GM23338 (cell line): ENCODE measurements around the gene CCNI. TPM values are rescaled to one million over a fixed set of nuclear protein-coding genes. Genes with fewer than 3 reads are reported as not detected.
A peak's percentile ranks its signal among the peaks of the same experiment; 100 is the strongest.

Experiments used
- ATAC-seq: fragments of 200-7000 bp; cut with Tn5 transposase; 3 replicates; pipeline ENCODE4 v1.9.1; 2020
- DNase-seq: peaks from one replicate; pipeline ENCODE4 v3.0.0-alpha.2; 2015; ENCODE audit warnings: low spot score
- H2AFZ ChIP-seq: fragments of 200-600 bp; sonication (generic); 2 replicates; pipeline ENCODE4 v1.8.0; 2016; ENCODE audit warnings: antibody characterized with exemption, mild to moderate bottlenecking, moderate library complexity
- H3F3A ChIP-seq: fragments of 200-600 bp; sonication (generic); replicated peaks from 2 replicates; pipeline ENCODE4 v1.8.0; 2017; ENCODE audit warnings: antibody characterized with exemption, mixed run types, low read depth
- H3K27ac ChIP-seq: fragments of 200-600 bp; sonication (generic); 2 replicates; pipeline ENCODE4 v1.6.1; 2016; ENCODE audit warnings: low read depth
- H3K27me3 ChIP-seq: fragments of 200-600 bp; sonication (generic); 2 replicates; pipeline ENCODE4 v1.8.0; 2016; ENCODE audit warnings: mild to moderate bottlenecking, mixed run types, moderate library complexity; ENCODE audit not compliant: insufficient read depth
- H3K36me3 ChIP-seq: fragments of 200-600 bp; sonication (generic); 2 replicates; pipeline ENCODE4 v1.8.0; 2016; ENCODE audit warnings: mild to moderate bottlenecking; ENCODE audit not compliant: insufficient read depth
- H3K4me1 ChIP-seq: fragments of 200-600 bp; sonication (generic); 2 replicates; pipeline ENCODE4 v1.8.0; 2016; ENCODE audit warnings: mild to moderate bottlenecking, moderate library complexity; ENCODE audit not compliant: insufficient read depth
- H3K4me2 ChIP-seq: fragments of 200-600 bp; sonication (generic); 2 replicates; pipeline ENCODE4 v1.7.1; 2017; ENCODE audit warnings: mixed run types
- H3K4me3 ChIP-seq: fragments of 200-600 bp; sonication (generic); 2 replicates; pipeline ENCODE4 v1.6.1; 2016; ENCODE audit warnings: mixed run types
- H3K79me2 ChIP-seq: fragments of 200-600 bp; sonication (generic); replicated peaks from 2 replicates; pipeline ENCODE4 v1.8.0; 2017; ENCODE audit warnings: mild to moderate bottlenecking; ENCODE audit not compliant: insufficient read depth
- H3K9me2 ChIP-seq: fragments of 200-600 bp; sonication (generic); 2 replicates; pipeline ENCODE4 v1.8.0; 2017; ENCODE audit not compliant: insufficient read depth
- H4K20me1 ChIP-seq: fragments of 200-600 bp; sonication (generic); replicated peaks from 2 replicates; pipeline ENCODE4 v1.8.0; 2017; ENCODE audit warnings: mild to moderate bottlenecking; ENCODE audit not compliant: insufficient read depth
- H3K27ac Mint-ChIP-seq: 2 replicates; pipeline ENCODE4 v1.8.0; 2020; ENCODE audit warnings: inconsistent platforms, mild to moderate bottlenecking, moderate library complexity, mixed read lengths
- H3K27me3 Mint-ChIP-seq: 3 replicates; pipeline ENCODE4 v1.8.0; 2022; ENCODE audit warnings: low read depth, mild to moderate bottlenecking, moderate library complexity, mixed read lengths, inconsistent platforms; ENCODE audit not compliant: insufficient read depth, poor library complexity
- H3K36me3 Mint-ChIP-seq: 3 replicates; pipeline ENCODE4 v1.8.0; 2021; ENCODE audit warnings: low read depth, mild to moderate bottlenecking, inconsistent platforms, moderate library complexity, mixed read lengths
- H3K4me1 Mint-ChIP-seq: 3 replicates; pipeline ENCODE4 v1.8.0; 2020; ENCODE audit warnings: mild to moderate bottlenecking, inconsistent platforms, mixed read lengths
- H3K4me3 Mint-ChIP-seq: 3 replicates; pipeline ENCODE4 v1.8.0; 2021; ENCODE audit warnings: moderate library complexity, mild to moderate bottlenecking, inconsistent platforms, mixed read lengths
- H3K9me3 Mint-ChIP-seq: 3 replicates; pipeline ENCODE4 v1.8.0; 2020; ENCODE audit warnings: moderate library complexity, mild to moderate bottlenecking, inconsistent platforms, mixed read lengths
- EZH2 ChIP-seq: fragments of 200-600 bp; sonication (generic); IDR thresholded peaks from one replicate; pipeline ENCODE4 v1.8.0; 2017; ENCODE audit warnings: antibody characterized with exemption, mild to moderate bottlenecking, low read depth; ENCODE audit not compliant: unreplicated experiment
- JUNB ChIP-seq: IDR thresholded peaks from one replicate; pipeline ENCODE4 v1.6.1; 2016; ENCODE audit warnings: antibody characterized with exemption; ENCODE audit not compliant: unreplicated experiment
- NANOG ChIP-seq: IDR thresholded peaks from 2 replicates; pipeline ENCODE4 v1.6.1; 2016; ENCODE audit warnings: antibody characterized with exemption, borderline replicate concordance
- POLR2AphosphoS5 ChIP-seq: IDR thresholded peaks from 2 replicates; pipeline ENCODE4 v1.6.1; 2016; ENCODE audit warnings: antibody characterized with exemption, low read depth
- ZNF114 ChIP-seq: fragments of 250-450 bp; sonication (Bioruptor Pico); IDR thresholded peaks from 2 replicates; pipeline ENCODE4 v1.5.0; 2020; ENCODE audit warnings: mild to moderate bottlenecking, moderate library complexity
- polyA plus RNA-seq: library from polyadenylated mRNA; unstranded; fragments of >200 nt; fragmentation: Nextera tagmentation; extraction: Ambion mirVana; gene quantifications from 2 replicates; pipeline ENCODE4 v1.2.1, GENCODE V29; 2016
- total RNA-seq: library from RNA; depleted of rRNA; stranded (reverse); fragments of >200 nt; shearing (Covaris generic); gene quantifications from 2 replicates; pipeline ENCODE4 v1.2.3, GENCODE V29; 2014
- TF ChIP-seq, protein P1 (sequence below): IDR thresholded peaks from one replicate; pipeline ENCODE4 v1.6.1; 2018; ENCODE audit warnings: antibody characterized with exemption; ENCODE audit not compliant: unreplicated experiment
- TF ChIP-seq, protein P2 (sequence below), 2 experiments: fragments of 200-600 bp in 1 of 2; sonication (generic) in 1 of 2; conservative IDR thresholded peaks; 2 replicates each; pipeline versions ENCODE4 v1.5.1 to v1.6.1; 2016 to 2017; ENCODE audit warnings: antibody characterized with exemption in 2 of 2, low read depth in 2 of 2, mild to moderate bottlenecking in 2 of 2, moderate library complexity in 1 of 2
- TF ChIP-seq, protein P3 (sequence below): fragments of 250-450 bp; sonication (Bioruptor Pico); IDR thresholded peaks from 2 replicates; pipeline ENCODE4 v1.5.0; 2020; ENCODE audit warnings: mild to moderate bottlenecking, moderate library complexity

The CCNI gene
- total and polyA plus RNA-seq, 2 experiments from 2014 or later = 207 to 248 TPM

DNA sequence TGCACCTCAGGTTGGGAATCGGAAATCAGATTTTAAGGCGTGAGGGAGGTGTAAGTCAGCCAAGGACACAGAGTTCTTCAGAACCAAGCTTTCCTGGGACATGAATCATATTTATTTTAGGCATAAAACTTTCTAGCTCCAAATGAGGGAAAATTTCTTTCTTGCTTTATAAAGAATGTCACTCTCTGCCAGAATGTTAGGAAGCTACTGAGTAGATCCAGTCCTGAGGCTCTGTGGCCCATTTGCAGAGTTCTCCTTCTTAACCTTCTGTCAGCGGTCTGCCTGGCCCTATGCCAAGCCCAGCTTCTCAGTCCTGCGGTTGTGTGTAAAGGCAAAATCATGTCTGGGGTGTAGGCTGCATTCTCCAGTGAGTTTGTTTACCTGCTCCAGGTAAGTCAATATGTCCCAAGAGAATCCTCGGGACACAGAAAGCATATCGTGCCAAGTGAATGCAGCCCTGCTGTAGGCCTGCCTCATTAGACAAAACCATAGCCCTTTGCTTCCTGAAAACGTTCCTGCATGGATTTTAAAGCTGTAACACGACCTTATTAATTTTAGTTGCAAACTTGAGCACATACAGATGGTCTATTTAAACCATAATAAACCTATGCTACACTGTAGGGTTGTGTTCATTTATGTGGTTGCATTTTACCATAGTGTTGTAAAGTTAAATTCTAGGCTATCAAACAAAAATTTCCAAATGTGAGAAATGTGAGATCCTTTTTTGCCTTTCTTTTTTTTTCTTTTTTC lies 29.2 kb upstream of the CCNI start (continued):
- TF ChIP-seq, protein P1, sequence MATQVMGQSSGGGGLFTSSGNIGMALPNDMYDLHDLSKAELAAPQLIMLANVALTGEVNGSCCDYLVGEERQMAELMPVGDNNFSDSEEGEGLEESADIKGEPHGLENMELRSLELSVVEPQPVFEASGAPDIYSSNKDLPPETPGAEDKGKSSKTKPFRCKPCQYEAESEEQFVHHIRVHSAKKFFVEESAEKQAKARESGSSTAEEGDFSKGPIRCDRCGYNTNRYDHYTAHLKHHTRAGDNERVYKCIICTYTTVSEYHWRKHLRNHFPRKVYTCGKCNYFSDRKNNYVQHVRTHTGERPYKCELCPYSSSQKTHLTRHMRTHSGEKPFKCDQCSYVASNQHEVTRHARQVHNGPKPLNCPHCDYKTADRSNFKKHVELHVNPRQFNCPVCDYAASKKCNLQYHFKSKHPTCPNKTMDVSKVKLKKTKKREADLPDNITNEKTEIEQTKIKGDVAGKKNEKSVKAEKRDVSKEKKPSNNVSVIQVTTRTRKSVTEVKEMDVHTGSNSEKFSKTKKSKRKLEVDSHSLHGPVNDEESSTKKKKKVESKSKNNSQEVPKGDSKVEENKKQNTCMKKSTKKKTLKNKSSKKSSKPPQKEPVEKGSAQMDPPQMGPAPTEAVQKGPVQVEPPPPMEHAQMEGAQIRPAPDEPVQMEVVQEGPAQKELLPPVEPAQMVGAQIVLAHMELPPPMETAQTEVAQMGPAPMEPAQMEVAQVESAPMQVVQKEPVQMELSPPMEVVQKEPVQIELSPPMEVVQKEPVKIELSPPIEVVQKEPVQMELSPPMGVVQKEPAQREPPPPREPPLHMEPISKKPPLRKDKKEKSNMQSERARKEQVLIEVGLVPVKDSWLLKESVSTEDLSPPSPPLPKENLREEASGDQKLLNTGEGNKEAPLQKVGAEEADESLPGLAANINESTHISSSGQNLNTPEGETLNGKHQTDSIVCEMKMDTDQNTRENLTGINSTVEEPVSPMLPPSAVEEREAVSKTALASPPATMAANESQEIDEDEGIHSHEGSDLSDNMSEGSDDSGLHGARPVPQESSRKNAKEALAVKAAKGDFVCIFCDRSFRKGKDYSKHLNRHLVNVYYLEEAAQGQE = no peak
- no peak for TF ChIP-seq POLR2AphosphoS5
- TF ChIP-seq ZNF114 (CRISPR knock-in tag) = no peak
- TF ChIP-seq EZH2 = no peak
- TF ChIP-seq NANOG = no peak
- TF ChIP-seq, protein P2, sequence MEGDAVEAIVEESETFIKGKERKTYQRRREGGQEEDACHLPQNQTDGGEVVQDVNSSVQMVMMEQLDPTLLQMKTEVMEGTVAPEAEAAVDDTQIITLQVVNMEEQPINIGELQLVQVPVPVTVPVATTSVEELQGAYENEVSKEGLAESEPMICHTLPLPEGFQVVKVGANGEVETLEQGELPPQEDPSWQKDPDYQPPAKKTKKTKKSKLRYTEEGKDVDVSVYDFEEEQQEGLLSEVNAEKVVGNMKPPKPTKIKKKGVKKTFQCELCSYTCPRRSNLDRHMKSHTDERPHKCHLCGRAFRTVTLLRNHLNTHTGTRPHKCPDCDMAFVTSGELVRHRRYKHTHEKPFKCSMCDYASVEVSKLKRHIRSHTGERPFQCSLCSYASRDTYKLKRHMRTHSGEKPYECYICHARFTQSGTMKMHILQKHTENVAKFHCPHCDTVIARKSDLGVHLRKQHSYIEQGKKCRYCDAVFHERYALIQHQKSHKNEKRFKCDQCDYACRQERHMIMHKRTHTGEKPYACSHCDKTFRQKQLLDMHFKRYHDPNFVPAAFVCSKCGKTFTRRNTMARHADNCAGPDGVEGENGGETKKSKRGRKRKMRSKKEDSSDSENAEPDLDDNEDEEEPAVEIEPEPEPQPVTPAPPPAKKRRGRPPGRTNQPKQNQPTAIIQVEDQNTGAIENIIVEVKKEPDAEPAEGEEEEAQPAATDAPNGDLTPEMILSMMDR (conservative IDR thresholded peaks at IDR 0.05; ENCODE audit: low read depth in 2 of 2) = no peak

DNA sequence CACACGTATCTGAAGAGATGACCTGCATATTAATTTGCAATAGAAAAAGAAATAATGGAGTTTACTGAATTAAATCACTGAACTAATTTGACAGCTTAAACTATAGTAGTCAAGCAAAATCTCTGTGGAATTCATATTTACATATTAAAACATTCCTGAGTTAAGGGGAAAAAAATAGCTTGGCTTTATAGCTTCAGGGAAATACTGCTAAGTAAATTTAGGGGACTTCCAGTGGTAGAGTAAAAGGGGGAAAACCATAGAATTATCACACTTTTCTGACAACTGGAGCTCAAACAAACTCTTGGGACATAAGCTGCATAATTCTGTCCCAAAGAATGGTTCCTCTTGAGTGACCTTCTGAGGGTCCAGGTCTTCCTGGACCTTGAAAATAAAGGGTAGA lies 28.6 kb upstream of the CCNI start:
- Histone ChIP-seq H3K79me2 (no peaks in the 10 kb centered on the region), H3K27ac (no peak overlapping the region), H4K20me1 (no peaks in the 10 kb centered on the region), H3K4me3 (no peak overlapping the region), H3K9me2 (0 out of 2 replicates have a peak, but pooled peaks cover 5% of the 10 kb centered on the region), H3K4me2 (no peak overlapping the region), H3K4me1 (no peaks in the 10 kb centered on the region), H2AFZ (peak overlapping the region; percentile 23), H3K27me3 (no peaks in the 10 kb centered on the region), H3F3A (no peaks in the 10 kb centered on the region), H3K36me3 (no peaks in the 10 kb centered on the region)
- DNase-seq = no peak
- no peak for ATAC-seq
- Mint-ChIP-seq H3K27ac (no peak overlapping the region), H3K27me3 (no peaks in the 10 kb centered on the region), H3K36me3 (no peaks in the 10 kb centered on the region), H3K9me3 (no peaks in the 10 kb centered on the region), H3K4me3 (no peak overlapping the region), H3K4me1 (no peaks in the 10 kb centered on the region)
- TF ChIP-seq ZNF114 (CRISPR knock-in tag) = no peak
- TF ChIP-seq JUNB = no peak
- TF ChIP-seq, protein P3, sequence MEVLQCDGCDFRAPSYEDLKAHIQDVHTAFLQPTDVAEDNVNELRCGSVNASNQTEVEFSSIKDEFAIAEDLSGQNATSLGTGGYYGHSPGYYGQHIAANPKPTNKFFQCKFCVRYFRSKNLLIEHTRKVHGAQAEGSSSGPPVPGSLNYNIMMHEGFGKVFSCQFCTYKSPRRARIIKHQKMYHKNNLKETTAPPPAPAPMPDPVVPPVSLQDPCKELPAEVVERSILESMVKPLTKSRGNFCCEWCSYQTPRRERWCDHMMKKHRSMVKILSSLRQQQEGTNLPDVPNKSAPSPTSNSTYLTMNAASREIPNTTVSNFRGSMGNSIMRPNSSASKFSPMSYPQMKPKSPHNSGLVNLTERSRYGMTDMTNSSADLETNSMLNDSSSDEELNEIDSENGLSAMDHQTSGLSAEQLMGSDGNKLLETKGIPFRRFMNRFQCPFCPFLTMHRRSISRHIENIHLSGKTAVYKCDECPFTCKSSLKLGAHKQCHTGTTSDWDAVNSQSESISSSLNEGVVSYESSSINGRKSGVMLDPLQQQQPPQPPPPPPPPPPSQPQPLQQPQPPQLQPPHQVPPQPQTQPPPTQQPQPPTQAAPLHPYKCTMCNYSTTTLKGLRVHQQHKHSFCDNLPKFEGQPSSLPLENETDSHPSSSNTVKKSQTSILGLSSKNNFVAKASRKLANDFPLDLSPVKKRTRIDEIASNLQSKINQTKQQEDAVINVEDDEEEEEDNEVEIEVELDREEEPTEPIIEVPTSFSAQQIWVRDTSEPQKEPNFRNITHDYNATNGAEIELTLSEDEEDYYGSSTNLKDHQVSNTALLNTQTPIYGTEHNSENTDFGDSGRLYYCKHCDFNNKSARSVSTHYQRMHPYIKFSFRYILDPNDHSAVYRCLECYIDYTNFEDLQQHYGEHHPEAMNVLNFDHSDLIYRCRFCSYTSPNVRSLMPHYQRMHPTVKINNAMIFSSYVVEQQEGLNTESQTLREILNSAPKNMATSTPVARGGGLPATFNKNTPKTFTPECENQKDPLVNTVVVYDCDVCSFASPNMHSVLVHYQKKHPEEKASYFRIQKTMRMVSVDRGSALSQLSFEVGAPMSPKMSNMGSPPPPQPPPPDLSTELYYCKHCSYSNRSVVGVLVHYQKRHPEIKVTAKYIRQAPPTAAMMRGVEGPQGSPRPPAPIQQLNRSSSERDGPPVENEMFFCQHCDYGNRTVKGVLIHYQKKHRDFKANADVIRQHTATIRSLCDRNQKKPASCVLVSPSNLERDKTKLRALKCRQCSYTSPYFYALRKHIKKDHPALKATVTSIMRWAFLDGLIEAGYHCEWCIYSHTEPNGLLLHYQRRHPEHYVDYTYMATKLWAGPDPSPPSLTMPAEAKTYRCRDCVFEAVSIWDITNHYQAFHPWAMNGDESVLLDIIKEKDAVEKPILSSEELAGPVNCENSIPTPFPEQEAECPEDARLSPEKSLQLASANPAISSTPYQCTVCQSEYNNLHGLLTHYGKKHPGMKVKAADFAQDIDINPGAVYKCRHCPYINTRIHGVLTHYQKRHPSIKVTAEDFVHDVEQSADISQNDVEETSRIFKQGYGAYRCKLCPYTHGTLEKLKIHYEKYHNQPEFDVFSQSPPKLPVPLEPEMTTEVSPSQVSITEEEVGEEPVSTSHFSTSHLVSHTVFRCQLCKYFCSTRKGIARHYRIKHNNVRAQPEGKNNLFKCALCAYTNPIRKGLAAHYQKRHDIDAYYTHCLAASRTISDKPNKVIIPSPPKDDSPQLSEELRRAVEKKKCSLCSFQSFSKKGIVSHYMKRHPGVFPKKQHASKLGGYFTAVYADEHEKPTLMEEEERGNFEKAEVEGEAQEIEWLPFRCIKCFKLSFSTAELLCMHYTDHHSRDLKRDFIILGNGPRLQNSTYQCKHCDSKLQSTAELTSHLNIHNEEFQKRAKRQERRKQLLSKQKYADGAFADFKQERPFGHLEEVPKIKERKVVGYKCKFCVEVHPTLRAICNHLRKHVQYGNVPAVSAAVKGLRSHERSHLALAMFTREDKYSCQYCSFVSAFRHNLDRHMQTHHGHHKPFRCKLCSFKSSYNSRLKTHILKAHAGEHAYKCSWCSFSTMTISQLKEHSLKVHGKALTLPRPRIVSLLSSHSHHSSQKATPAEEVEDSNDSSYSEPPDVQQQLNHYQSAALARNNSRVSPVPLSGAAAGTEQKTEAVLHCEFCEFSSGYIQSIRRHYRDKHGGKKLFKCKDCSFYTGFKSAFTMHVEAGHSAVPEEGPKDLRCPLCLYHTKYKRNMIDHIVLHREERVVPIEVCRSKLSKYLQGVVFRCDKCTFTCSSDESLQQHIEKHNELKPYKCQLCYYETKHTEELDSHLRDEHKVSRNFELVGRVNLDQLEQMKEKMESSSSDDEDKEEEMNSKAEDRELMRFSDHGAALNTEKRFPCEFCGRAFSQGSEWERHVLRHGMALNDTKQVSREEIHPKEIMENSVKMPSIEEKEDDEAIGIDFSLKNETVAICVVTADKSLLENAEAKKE = no peak
- TF ChIP-seq, protein P1 = no peak
- no peak for TF ChIP-seq EZH2
- no peak for TF ChIP-seq NANOG
